A549 (cell line): ENCODE results near the gene RHBG.

Source experiments
- CHD2 ChIP-seq: fragments of 150-350 bp; IDR thresholded peaks from 2 replicates; pipeline ENCODE4 v1.6.1; 2014; ENCODE audit warnings: low read length; ENCODE audit not compliant: partially characterized antibody
- EP300 ChIP-seq, 2 experiments: fragments of >200 bp; sonication (Bioruptor Twin); formaldehyde crosslinking; IDR thresholded peaks; 2 replicates in 1 of 2; 3 replicates in 1 of 2; pipeline ENCODE4 v1.6.1; 2016 to 2017
- JUNB ChIP-seq: fragments of >200 bp; sonication (Bioruptor Twin); formaldehyde crosslinking; IDR thresholded peaks from 2 replicates; pipeline ENCODE4 v1.6.1; 2016
- MYC ChIP-seq: IDR thresholded peaks from 2 replicates; pipeline ENCODE4 v1.6.1; 2012; ENCODE audit warnings: mild to moderate bottlenecking, inconsistent platforms, low read length, improper control_type of control experiment, borderline replicate concordance
- POLR2A ChIP-seq: IDR thresholded peaks from 2 replicates; pipeline ENCODE4 v1.6.1; 2012; ENCODE audit warnings: mild to moderate bottlenecking, low read length
- RCOR1 ChIP-seq: fragments of 150-350 bp; IDR thresholded peaks from 2 replicates; pipeline ENCODE4 v1.6.1; 2014; ENCODE audit warnings: antibody characterized with exemption, low read length, low read depth
- TF ChIP-seq, protein P1 (sequence below): fragments of >200 bp; sonication (Bioruptor Twin); formaldehyde crosslinking; IDR thresholded peaks from 3 replicates; pipeline ENCODE4 v1.5.1; 2016
- TF ChIP-seq, protein P2 (sequence below): fragments of 450-650 bp; IDR thresholded peaks from 2 replicates; pipeline ENCODE4 v1.6.1; 2014; ENCODE audit warnings: antibody characterized with exemption
- TF ChIP-seq, protein P3 (sequence below): IDR thresholded peaks from 2 replicates; pipeline ENCODE4 v1.6.1; 2012

DNA sequence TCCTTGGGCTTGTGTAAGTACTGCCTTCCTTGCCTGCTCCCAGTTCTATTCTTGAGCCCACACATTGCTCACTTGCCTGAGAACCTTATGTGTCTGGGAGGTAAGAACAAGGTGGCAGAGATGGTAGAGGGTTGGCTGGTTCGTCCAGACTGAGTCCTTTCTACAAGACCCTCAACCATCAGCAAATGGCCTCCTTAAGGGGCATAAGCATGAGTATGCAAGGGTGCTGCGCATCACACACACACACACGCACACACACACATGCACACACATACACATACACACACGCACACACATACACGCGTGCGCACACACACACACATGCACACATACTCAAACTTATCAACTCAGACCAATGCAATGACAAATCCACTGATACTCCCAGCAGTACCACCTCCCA, 56.9 kb downstream of the RHBG start:
- TF ChIP-seq CHD2 = no peak
- TF ChIP-seq, protein P1, sequence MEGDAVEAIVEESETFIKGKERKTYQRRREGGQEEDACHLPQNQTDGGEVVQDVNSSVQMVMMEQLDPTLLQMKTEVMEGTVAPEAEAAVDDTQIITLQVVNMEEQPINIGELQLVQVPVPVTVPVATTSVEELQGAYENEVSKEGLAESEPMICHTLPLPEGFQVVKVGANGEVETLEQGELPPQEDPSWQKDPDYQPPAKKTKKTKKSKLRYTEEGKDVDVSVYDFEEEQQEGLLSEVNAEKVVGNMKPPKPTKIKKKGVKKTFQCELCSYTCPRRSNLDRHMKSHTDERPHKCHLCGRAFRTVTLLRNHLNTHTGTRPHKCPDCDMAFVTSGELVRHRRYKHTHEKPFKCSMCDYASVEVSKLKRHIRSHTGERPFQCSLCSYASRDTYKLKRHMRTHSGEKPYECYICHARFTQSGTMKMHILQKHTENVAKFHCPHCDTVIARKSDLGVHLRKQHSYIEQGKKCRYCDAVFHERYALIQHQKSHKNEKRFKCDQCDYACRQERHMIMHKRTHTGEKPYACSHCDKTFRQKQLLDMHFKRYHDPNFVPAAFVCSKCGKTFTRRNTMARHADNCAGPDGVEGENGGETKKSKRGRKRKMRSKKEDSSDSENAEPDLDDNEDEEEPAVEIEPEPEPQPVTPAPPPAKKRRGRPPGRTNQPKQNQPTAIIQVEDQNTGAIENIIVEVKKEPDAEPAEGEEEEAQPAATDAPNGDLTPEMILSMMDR = no peak
- TF ChIP-seq JUNB = no peak
- no peak for TF ChIP-seq RCOR1
- TF ChIP-seq, protein P2, sequence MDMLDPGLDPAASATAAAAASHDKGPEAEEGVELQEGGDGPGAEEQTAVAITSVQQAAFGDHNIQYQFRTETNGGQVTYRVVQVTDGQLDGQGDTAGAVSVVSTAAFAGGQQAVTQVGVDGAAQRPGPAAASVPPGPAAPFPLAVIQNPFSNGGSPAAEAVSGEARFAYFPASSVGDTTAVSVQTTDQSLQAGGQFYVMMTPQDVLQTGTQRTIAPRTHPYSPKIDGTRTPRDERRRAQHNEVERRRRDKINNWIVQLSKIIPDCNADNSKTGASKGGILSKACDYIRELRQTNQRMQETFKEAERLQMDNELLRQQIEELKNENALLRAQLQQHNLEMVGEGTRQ = no peak
- no peak for TF ChIP-seq MYC
- TF ChIP-seq EP300 (IDR thresholded peaks at IDR 0.05) = no peak
- TF ChIP-seq, protein P3, sequence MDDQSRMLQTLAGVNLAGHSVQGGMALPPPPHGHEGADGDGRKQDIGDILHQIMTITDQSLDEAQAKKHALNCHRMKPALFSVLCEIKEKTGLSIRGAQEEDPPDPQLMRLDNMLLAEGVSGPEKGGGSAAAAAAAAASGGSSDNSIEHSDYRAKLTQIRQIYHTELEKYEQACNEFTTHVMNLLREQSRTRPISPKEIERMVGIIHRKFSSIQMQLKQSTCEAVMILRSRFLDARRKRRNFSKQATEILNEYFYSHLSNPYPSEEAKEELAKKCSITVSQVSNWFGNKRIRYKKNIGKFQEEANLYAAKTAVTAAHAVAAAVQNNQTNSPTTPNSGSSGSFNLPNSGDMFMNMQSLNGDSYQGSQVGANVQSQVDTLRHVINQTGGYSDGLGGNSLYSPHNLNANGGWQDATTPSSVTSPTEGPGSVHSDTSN = no peak
- no peak for TF ChIP-seq POLR2A
